NCI-H1105 treated with DMSO at 0.1 percent for 48 hours (cell line): ENCODE measurements around the gene CCDC87.
"Not testable (repeated sequence)": the region's sequence is repeated elsewhere in the genome, so short reads cannot be mapped to it uniquely, and the experiment has no call there.

Experiments
- DNase-seq: peaks from one replicate; lab custom pipeline; 2025; lab: John Stamatoyannopoulos, UW

The CCDC87 gene

DNA sequence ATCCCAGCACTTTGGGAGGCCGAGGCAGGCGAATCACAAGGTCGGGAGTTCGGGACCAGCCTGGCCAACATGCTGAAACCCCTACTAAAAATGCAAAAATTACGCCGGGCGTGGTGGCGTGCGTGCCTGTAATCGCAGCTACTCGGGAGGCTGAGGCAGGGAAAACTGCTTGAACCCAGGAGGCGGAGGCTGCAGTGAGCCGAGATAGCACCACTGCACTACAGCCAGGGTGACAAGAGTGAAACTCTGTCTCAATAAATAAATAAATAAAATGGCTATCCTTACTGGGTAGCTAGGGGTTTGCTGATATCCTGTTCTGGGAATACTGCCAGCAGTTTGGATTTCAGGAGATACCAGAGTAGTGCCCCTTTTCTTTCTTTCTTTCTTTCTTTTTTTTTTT lies 21.2 kb upstream of the CCDC87 start:
- no peak for DNase-seq

DNA sequence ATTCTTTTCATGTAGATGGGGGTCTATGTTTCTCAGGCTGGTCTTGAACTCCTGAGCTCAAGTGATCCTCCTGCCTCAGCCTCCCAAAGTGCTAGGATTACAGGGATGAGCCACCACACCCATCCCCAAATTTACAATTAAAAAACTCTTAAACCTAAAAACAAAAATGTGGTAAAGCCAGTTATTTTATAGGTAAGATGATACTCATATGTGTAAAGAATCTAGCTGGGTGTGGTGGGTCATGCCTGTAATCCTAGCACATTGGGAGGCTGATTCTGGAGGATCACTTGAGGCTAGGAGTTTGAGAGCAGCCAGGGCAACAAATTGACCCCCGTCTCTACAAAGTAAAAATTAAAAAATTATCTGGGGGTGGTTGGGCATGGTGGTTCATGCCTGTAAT lies 19.6 kb upstream of the CCDC87 start:
- no peak for DNase-seq

DNA sequence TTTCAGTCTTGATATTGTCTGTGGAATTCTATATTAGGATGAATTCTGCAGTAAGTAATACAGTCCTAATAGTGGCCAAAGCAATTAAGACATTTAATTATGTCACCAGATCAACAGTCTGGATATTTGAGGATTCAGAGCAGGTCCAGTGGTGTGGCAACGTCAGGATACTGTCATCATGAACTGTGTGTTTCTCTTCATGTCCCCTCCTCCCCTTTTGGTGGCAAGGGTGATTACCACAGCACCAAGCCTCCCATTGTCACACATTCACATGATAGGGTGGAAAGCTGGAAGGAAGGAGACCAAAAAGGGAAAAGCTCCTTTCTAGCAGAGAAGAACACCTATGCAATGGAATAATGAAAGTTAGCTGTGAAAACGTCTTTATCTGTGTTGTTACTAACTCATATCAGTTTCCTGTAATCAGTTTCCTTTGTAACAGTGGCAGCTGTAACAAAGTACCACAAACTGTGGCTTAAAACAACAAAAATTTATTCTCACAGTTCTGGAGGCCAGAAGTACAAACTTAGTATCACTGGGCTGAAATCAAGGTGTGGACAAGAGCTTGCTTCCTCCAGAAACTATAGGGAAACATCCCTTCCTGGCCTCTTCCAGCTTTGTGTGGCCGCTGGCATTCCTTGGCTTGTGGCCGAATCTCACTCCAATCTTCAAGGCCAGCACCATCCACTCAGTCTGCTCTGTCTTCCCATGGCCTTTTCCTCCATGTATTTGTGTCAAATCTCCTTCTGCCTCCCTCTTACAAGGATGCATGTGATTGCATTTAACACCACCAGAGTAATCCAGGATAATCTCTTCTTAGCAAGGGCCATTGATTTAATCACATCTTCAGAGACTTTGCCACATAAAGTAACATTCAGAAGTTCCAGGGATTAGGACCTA lies 17.1 kb upstream of the CCDC87 start:
- no peak for DNase-seq

DNA sequence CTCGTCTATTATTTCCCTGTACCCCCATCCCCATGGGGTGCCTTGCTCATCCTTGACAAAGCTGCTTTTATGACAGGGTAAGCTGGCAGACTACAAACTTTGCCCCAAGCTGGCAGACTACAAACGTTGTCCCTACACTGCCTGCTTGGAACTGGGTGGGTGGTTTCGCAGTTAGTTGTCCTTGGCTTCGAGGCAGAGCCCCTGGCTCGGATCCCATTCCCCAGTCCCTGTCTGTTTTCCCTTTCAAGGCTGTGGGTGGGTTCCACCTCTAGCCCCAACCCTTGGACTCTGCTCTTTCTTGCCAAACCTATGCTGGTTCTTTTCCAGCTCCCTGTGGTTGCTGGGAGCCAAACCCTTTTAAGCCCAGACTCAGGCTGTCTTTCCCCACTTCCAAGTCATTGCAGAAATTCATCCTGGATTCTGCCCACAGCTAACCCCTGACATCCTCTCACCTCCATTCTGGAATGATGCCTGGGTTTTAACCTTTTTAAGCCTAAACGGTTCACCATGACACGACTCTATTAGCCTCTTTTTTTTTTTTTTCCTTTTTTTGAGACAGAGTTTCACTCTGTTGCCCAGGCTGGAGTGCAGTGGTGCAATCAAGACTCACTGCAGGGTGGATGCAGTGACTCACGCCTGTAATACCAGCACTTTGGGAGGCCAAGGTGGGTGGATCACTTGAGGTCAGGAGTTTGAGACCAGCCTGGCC lies 14.4 kb upstream of the CCDC87 start:
- DNase-seq = no peak

DNA sequence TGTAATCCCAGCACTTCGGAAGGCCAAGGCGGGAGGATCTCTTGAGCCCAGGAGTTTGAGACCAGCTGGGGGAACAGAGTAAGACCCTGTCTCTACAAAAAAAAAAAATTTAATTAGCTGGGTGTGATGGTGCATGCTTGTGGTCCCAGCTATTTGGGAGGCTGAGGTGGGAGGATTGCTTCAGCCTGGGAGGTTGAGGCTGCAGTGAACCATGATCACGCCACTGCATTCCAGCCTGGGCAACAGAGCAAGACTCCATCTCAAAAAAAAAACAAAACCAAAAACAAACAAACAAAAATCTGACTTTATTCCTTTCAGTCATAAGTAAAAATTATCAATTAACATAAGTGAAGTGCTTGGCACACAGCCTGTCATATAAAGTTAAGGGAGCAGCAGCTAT lies 13.7 kb upstream of the CCDC87 start:
- not testable (repeated sequence) for DNase-seq

DNA sequence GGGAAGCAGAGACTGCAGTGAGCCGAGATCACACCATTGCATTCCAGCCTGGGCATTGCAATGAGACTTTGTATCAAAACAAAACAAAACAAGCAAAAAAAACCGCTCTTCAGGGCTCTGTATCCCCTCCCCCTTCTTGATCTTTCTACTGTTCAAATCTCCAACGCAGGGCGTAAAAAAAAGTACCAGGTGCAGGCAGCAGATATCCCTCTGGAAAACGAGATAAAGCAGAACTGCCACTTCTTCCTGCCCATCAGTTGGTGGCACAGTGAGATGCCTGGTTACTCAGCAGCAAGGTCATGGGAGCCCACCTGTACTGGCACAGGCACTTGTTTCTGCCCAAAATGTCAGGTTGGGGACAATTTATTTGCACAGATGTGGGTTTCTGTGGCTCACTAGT lies 11.3 kb upstream of the CCDC87 start:
- DNase-seq = no peak

GRCh38 chr11:66603072-66603471 lies 10.2 kb upstream of the CCDC87 start:
- no peak for DNase-seq

GRCh38 chr11:66600631-66601233 lies 7.9 kb upstream of the CCDC87 start:
- DNase-seq = no peak

- DNase-seq = no peak
Observed at GRCh38 chr11:66600219-66600618, 7.4 kb upstream of the CCDC87 start.

- no peak for DNase-seq
Observed at GRCh38 chr11:66598993-66599392, 6.1 kb upstream of the CCDC87 start.

DNA sequence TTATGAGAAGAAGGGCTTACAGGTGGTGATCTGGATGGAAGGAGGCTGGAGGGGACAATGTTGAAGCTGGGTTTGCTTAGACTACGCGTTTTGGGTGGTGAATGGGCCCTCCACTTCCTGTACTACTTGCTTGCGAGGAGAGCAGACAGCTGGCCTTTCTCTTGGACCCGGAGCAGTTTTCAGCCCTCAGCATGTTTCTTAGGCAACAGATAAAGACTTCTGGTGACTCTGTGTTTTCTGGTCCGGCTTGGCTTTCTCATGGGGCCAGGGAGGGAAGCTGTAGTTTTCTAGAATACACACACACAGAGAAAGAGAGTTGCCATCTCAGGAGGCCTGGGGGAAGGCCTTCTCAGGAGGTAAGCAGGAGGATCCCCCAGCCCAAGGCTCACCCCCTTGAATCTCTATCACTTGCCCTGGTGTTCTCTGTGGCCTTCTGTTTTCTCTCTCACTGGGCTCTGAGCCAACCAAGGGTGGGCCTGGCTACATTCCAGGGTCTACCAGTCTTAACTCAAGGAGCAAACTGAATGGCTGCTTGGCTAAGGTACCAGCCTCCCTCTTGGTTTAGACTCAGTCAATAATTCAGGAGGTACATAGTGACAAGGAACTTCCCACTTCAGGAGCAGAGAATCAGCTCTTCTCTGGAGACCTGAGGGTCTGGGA lies 2.5 kb upstream of the CCDC87 start:
- peak; percentile 15 for DNase-seq

GRCh38 chr11:66593650-66594049 lies 787 bp upstream of the CCDC87 start:
- DNase-seq = no peak

DNA sequence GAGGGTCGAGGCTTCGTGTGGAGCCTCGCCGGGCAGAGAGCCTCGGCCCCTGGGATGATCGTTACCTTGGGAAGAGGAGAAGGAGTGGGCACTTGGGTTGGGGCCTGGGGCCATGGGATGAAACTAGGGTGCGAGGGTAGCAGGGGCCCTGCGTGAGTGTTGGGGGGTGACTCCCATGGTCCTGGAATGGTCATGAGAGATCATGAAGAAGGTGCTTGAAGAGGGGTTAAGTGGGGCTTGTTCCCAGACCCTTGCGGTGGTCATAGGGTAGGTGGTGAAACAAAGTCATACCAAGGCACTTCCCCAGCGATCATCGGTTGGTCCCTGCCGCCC lies 406 bp upstream of the CCDC87 start:
- no peak for DNase-seq

GRCh38 chr11:66591175-66591574 lies 1.7 kb downstream of the CCDC87 start:
- DNase-seq = no peak

DNA sequence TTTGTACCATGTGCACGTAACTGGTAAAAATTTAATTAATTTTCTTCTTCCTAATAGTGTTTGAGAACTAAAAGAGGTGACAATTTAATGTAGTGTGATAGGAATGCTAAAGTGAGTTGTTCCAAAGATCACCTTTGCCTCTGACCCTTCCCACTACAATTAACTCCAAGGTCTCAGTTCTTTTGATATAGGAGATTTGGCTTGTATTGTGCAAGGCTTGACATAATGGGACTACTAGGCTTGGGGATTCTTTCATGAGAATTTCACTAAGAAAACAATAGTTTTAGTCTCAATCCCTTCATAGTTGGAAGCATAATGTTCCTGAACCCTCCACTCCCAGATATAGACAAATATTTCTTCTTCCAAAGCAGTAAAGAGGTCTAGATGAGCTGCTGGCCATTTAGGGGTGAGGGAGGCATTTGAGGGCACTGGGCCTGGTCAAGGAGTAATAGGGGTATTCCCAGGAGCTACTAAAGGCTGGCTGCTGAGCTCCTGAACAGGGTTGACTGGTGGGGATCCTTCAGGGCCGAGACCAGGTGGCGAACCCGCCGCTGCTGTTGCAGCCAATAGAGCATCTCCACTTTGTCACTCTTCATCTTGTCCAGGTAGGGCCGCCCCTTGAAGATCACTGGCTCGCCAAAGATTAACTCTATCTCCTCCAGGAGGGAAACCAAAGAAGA lies 2.7 kb downstream of the CCDC87 start:
- no peak for DNase-seq

DNA sequence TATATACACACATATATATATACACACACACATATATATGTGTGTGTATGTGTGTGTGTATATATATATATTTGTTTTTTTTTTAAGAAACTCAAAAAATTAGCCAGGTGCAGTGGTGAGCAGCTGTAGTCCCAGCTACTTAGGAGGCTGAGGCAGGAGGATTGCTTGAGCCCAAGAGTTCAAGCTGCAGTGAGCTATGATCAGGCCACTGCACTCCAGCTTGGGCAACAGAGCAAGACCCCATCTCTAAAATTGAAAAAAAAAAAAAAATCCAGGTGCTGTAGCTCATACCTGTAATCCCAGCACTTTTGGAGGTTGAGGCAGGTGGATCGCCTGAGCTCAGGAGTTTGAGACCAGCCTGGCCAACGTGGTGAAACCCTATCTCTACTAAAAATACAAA lies 3.5 kb downstream of the CCDC87 start:
- DNase-seq = not testable (repeated sequence)

GRCh38 chr11:66586136-66586535 lies 6.7 kb downstream of the CCDC87 start:
- no peak for DNase-seq

DNA sequence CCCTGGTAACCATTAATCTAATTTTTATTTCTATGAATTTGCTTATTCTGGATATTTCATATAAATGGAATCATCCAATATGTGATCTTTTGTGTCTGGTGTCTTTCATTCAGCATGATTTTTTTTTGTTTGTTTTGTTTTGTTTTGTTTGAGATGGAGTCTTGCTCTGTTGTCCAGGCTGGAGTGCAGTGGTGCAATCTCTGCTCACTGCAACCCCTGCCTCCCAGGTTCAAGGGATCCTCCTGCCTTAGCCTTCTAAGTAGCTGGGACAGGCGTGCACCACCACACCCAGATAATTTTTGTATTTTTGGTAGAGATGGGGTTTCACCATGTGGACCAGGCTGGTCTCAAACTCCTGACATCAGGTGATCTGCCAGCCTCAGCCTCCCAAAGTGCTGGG lies 7.4 kb downstream of the CCDC87 start:
- not testable (repeated sequence) for DNase-seq

- DNase-seq = not testable (repeated sequence)
Observed at GRCh38 chr11:66582565-66583147, 10.2 kb downstream of the CCDC87 start.

DNA sequence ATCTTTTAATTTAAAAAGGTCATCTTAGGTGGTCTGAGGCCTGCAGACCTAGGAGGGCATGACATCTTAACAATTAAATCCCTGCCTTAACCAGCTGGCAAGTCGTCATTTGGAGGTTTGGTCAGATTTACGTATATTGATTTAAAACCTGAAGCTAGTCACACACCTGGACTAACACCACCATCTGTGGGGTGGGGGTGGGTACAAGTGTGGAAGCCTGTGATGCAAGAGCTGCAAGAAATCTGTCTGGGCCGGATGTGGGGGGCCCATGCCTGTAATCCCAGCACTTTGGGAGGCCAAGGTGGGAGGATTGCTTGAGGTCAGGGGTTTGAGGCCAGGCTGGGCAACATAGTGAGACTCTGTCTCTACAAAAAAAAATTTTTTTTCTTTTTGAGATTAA lies 11.6 kb downstream of the CCDC87 start:
- no peak for DNase-seq

DNA sequence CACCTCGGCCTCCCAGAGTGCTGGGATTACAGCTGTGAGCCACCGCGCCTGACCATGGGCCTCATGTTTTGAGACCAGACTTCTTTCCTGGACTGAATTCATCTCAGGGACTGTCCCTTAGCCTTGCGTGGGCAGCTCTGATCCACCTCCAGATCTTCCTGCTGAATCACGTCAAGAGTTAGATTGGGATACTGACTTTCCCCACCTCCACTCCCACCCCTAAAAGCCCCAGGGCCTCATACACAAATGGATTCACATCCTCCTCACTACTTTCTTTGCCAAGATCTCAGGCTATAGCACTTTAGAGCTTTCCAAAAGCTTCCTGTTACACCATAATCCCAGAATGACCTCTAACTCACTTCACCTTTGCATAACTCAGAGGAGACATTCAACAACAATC lies 12.1 kb downstream of the CCDC87 start:
- DNase-seq = no peak
